ENCODE measurements around the gene KAZN.

The KAZN gene

DNA sequence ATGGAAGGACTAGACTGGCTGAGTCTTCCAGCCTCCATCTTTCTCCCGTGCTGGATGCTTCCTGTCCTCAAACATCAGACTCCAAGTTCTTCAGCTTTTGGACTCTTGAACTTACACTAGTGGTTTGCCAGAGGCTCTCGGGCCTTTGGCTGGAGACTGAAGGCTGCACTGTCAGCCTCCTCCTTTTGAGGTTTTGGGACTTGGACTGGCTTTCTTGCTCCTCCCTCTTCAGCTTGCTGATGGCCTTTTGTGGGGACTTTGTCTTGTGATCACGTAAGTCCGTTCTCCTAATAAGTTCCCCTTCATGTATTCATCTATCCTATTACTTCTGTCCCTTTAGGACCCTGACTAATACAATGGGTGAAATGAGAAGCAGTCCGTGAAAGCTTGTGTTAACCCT, 196.4 kb downstream of the KAZN start:
- Histone ChIP-seq H3K4me2 (ENCODE audit: low read length) (no peak overlapping the region), H3K27ac (ENCODE audit: low read depth, low read length) (no peak overlapping the region), H3K27me3 (ENCODE audit: control insufficient read depth, low read length) (no peaks in the 10 kb centered on the region), H3K4me1 (ENCODE audit: control insufficient read depth, low read length) (no peaks in the 10 kb centered on the region), H3F3A (ENCODE audit: control insufficient read depth, insufficient read depth) (no peaks in the 10 kb centered on the region), H3K9me3 (ENCODE audit: control insufficient read depth, insufficient read depth, low read length) (no peaks in the 10 kb centered on the region), H3K79me2 (ENCODE audit: control insufficient read depth, low read length) (no peaks in the 10 kb centered on the region), H4K20me1 (ENCODE audit: control insufficient read depth, insufficient read depth, low read depth, low read length) (no peaks in the 10 kb centered on the region), H3K36me3 (ENCODE audit: control insufficient read depth, low read length) (no peaks in the 10 kb centered on the region), H3K9me2 (replicated peaks; ENCODE audit: control insufficient read depth, low read length) (no peaks in the 10 kb centered on the region), H3K4me3 (ENCODE audit: low read length) (no peak overlapping the region)
- TF ChIP-seq, protein P1, sequence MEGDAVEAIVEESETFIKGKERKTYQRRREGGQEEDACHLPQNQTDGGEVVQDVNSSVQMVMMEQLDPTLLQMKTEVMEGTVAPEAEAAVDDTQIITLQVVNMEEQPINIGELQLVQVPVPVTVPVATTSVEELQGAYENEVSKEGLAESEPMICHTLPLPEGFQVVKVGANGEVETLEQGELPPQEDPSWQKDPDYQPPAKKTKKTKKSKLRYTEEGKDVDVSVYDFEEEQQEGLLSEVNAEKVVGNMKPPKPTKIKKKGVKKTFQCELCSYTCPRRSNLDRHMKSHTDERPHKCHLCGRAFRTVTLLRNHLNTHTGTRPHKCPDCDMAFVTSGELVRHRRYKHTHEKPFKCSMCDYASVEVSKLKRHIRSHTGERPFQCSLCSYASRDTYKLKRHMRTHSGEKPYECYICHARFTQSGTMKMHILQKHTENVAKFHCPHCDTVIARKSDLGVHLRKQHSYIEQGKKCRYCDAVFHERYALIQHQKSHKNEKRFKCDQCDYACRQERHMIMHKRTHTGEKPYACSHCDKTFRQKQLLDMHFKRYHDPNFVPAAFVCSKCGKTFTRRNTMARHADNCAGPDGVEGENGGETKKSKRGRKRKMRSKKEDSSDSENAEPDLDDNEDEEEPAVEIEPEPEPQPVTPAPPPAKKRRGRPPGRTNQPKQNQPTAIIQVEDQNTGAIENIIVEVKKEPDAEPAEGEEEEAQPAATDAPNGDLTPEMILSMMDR (IDR thresholded peaks at IDR 0.05; ENCODE audit: low read depth, low read length, poor library complexity, severe bottlenecking): no peak
- TF ChIP-seq EZH2phosphoT487 (IDR thresholded peaks at IDR 0.05; ENCODE audit: borderline replicate concordance, low read length): no peak

DNA sequence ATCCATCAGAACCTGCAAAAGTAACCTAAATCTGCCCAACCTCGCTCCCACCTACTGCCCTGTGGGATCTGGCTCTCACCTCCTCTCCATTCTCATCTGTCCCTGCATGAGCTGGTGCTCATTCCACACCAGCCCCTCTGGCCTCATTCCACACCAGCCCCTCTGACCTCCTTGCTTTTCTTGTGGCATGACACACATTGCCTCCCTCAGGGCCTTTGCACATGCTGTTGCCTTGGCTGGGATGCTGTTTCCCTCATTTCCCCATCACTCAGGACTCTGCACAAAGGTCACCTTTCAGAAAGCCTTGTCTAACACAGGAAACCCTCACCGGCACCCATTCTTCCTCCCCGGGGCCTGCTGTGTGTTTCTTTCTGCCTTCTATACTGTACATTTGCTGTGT, 197.1 kb downstream of the KAZN start:
- no peaks in the 10 kb centered on the region for H3K27me3 ChIP-seq (ENCODE audit: control insufficient read depth, low read length)
- H3K4me2 ChIP-seq (ENCODE audit: low read length): no peak overlapping the region
- no peaks in the 10 kb centered on the region for H3K79me2 ChIP-seq (ENCODE audit: control insufficient read depth, low read length)
- no peaks in the 10 kb centered on the region for H4K20me1 ChIP-seq (ENCODE audit: control insufficient read depth, insufficient read depth, low read depth, low read length)
- no peaks in the 10 kb centered on the region for H3K4me1 ChIP-seq (ENCODE audit: control insufficient read depth, low read length)
- no peaks in the 10 kb centered on the region for H3K9me3 ChIP-seq (ENCODE audit: control insufficient read depth, insufficient read depth, low read length)
- no peaks in the 10 kb centered on the region for H3F3A ChIP-seq (ENCODE audit: control insufficient read depth, insufficient read depth)
- TF ChIP-seq EZH2phosphoT487 (IDR thresholded peaks at IDR 0.05; ENCODE audit: borderline replicate concordance, low read length): no peak
- TF ChIP-seq, protein P1 (IDR thresholded peaks at IDR 0.05; ENCODE audit: low read depth, low read length, poor library complexity, severe bottlenecking): no peak
- H3K36me3 ChIP-seq (ENCODE audit: control insufficient read depth, low read length): no peaks in the 10 kb centered on the region
- no peaks in the 10 kb centered on the region for H3K9me2 ChIP-seq (replicated peaks; ENCODE audit: control insufficient read depth, low read length)
- no peak overlapping the region for H3K27ac ChIP-seq (ENCODE audit: low read depth, low read length)
- H3K4me3 ChIP-seq (ENCODE audit: low read length): no peak overlapping the region

DNA sequence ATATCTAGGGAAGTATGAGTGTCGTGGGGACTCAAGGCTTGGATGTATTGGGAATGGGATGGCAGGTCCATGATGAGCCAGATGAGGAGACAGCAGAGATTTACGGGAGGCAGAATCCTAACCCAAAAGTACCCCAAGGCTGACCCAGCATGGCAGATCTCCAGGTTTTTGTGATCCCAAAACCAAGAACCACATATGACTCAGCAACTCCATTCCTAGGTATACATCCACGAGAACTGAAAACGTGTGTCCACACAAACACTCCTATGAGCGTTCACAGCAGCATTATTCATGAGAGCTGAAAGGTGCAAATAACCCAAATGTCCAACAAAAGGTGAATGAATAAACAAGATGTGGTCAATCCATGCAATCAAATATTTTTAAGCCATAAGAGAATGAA, 201.5 kb downstream of the KAZN start:
- Histone ChIP-seq H3K9me2 (replicated peaks; ENCODE audit: control insufficient read depth, low read length) (no peaks in the 10 kb centered on the region), H3F3A (ENCODE audit: control insufficient read depth, insufficient read depth) (no peaks in the 10 kb centered on the region), H3K9me3 (ENCODE audit: control insufficient read depth, insufficient read depth, low read length) (no peaks in the 10 kb centered on the region), H3K4me3 (ENCODE audit: low read length) (no peak overlapping the region), H3K27ac (ENCODE audit: low read depth, low read length) (no peak overlapping the region), H3K4me2 (ENCODE audit: low read length) (no peak overlapping the region), H3K4me1 (ENCODE audit: control insufficient read depth, low read length) (no peaks in the 10 kb centered on the region), H3K36me3 (ENCODE audit: control insufficient read depth, low read length) (no peaks in the 10 kb centered on the region), H3K79me2 (ENCODE audit: control insufficient read depth, low read length) (no peaks in the 10 kb centered on the region), H3K27me3 (ENCODE audit: control insufficient read depth, low read length) (no peaks in the 10 kb centered on the region), H4K20me1 (ENCODE audit: control insufficient read depth, insufficient read depth, low read depth, low read length) (no peaks in the 10 kb centered on the region)
- no peak for TF ChIP-seq EZH2phosphoT487 (IDR thresholded peaks at IDR 0.05; ENCODE audit: borderline replicate concordance, low read length)
- TF ChIP-seq, protein P1 (IDR thresholded peaks at IDR 0.05; ENCODE audit: low read depth, low read length, poor library complexity, severe bottlenecking): no peak
